DOHH2 (cell line): Measurements from ENCODE around the gene CENPW.

ENCODE experiments used
- H3F3A ChIP-seq: fragments of 200-600 bp; sonication (generic), shearing (Covaris generic); 2 replicates; pipeline ENCODE4 v1.6.0; 2016; ENCODE audit warnings: antibody characterized with exemption, mild to moderate bottlenecking; ENCODE audit not compliant: control insufficient read depth, insufficient read depth
- H3K27ac ChIP-seq: fragments of 200-600 bp; sonication (generic); 2 replicates; pipeline ENCODE4 v1.5.1; 2014; ENCODE audit warnings: low read depth, mild to moderate bottlenecking, low read length, moderate library complexity
- H3K27me3 ChIP-seq: fragments of 200-600 bp; sonication (generic); 2 replicates; pipeline ENCODE4 v1.6.1; 2014; ENCODE audit warnings: mild to moderate bottlenecking, low read length, mixed read lengths; ENCODE audit not compliant: control insufficient read depth
- H3K36me3 ChIP-seq: fragments of 200-600 bp; sonication (generic); 2 replicates; pipeline ENCODE4 v1.6.1; 2014; ENCODE audit warnings: mild to moderate bottlenecking, low read length, moderate library complexity, mixed read lengths; ENCODE audit not compliant: control insufficient read depth
- H3K4me1 ChIP-seq: fragments of 200-600 bp; sonication (generic); 2 replicates; pipeline ENCODE4 v1.6.1; 2014; ENCODE audit warnings: mild to moderate bottlenecking, low read length, mixed read lengths; ENCODE audit not compliant: control insufficient read depth
- H3K4me2 ChIP-seq: fragments of 200-600 bp; sonication (generic); 2 replicates; pipeline ENCODE4 v1.6.0; 2014; ENCODE audit warnings: mild to moderate bottlenecking, low read length, moderate library complexity
- H3K4me3 ChIP-seq: fragments of 200-600 bp; sonication (generic); 2 replicates; pipeline ENCODE4 v1.5.1; 2014; ENCODE audit warnings: mild to moderate bottlenecking, low read length, mixed read lengths
- H3K79me2 ChIP-seq: fragments of 200-600 bp; sonication (generic); 2 replicates; pipeline ENCODE4 v1.6.1; 2014; ENCODE audit warnings: mild to moderate bottlenecking, low read length, mixed read lengths; ENCODE audit not compliant: control insufficient read depth
- H3K9me2 ChIP-seq: fragments of 200-600 bp; sonication (generic); replicated peaks from 2 replicates; pipeline ENCODE4 v1.6.1; 2014; ENCODE audit warnings: mild to moderate bottlenecking, low read length, mixed read lengths; ENCODE audit not compliant: control insufficient read depth
- H3K9me3 ChIP-seq: fragments of 200-600 bp; sonication (generic); 2 replicates; pipeline ENCODE4 v1.6.1; 2014; ENCODE audit warnings: antibody characterized with exemption, low read length, mixed read lengths; ENCODE audit not compliant: control insufficient read depth, insufficient read depth
- H4K20me1 ChIP-seq: fragments of 200-600 bp; sonication (generic); 2 replicates; pipeline ENCODE4 v1.6.0; 2014; ENCODE audit warnings: low read depth, mild to moderate bottlenecking, antibody characterized with exemption, low read length, moderate library complexity; ENCODE audit not compliant: control insufficient read depth, insufficient read depth
- CTCF ChIP-seq: fragments of 200-600 bp; sonication (generic); IDR thresholded peaks from one replicate; pipeline ENCODE4 v1.5.1; 2014; ENCODE audit warnings: antibody characterized with exemption, mild to moderate bottlenecking, low read depth, low read length; ENCODE audit not compliant: poor library complexity, severe bottlenecking
- EZH2phosphoT487 ChIP-seq: fragments of 200-600 bp; sonication (generic); IDR thresholded peaks from 2 replicates; pipeline ENCODE4 v1.6.1; 2017; ENCODE audit warnings: borderline replicate concordance, mild to moderate bottlenecking, antibody characterized with exemption, low read length, moderate library complexity, mixed read lengths

The CENPW gene

GRCh38 chr6:126361832-126362440 lies 22.0 kb downstream of the CENPW start:
- peaks cover 12% of the 10 kb centered on the region; the same call in 1 of the 2 replicates for H3K4me1 ChIP-seq
- H3K36me3 ChIP-seq = no peaks in the 10 kb centered on the region
- H3K27ac ChIP-seq = no peak overlapping the region
- H3K4me2 ChIP-seq = no peak overlapping the region
- no peaks in the 10 kb centered on the region for H3F3A ChIP-seq
- no peaks in the 10 kb centered on the region for H3K27me3 ChIP-seq
- no peaks in the 10 kb centered on the region for H3K9me2 ChIP-seq
- no peaks in the 10 kb centered on the region for H4K20me1 ChIP-seq
- H3K9me3 ChIP-seq = peaks cover 4% of the 10 kb centered on the region; the same call in 1 of the 2 replicates
- H3K4me3 ChIP-seq = no peak overlapping the region
- no peak for TF ChIP-seq EZH2phosphoT487
- TF ChIP-seq CTCF = no peak
- H3K79me2 ChIP-seq = no peaks in the 10 kb centered on the region

- Histone ChIP-seq H3F3A (no peaks in the 10 kb centered on the region), H3K9me3 (no peaks in the 10 kb centered on the region), H3K79me2 (no peaks in the 10 kb centered on the region), H3K27ac (no peak overlapping the region), H3K4me1 (no peaks in the 10 kb centered on the region), H4K20me1 (no peaks in the 10 kb centered on the region), H3K36me3 (no peaks in the 10 kb centered on the region), H3K9me2 (no peaks in the 10 kb centered on the region), H3K27me3 (no peaks in the 10 kb centered on the region), H3K4me3 (no peak overlapping the region), H3K4me2 (no peak overlapping the region)
- no peak for TF ChIP-seq CTCF
- no peak for TF ChIP-seq EZH2phosphoT487
Measured at GRCh38 chr6:126367849-126368248, 27.9 kb downstream of the CENPW start.

GRCh38 chr6:126372626-126373025 lies 32.7 kb downstream of the CENPW start:
- H3K27ac ChIP-seq = no peak overlapping the region
- no peak overlapping the region for H3K4me2 ChIP-seq
- H3K79me2 ChIP-seq = no peaks in the 10 kb centered on the region
- no peaks in the 10 kb centered on the region for H3K27me3 ChIP-seq
- no peaks in the 10 kb centered on the region for H3K9me2 ChIP-seq
- no peaks in the 10 kb centered on the region for H3K4me1 ChIP-seq
- no peaks in the 10 kb centered on the region for H4K20me1 ChIP-seq
- H3K9me3 ChIP-seq = no peaks in the 10 kb centered on the region
- no peak overlapping the region for H3K4me3 ChIP-seq
- H3K36me3 ChIP-seq = no peaks in the 10 kb centered on the region
- H3F3A ChIP-seq = no peaks in the 10 kb centered on the region
- TF ChIP-seq CTCF (no peak), EZH2phosphoT487 (no peak)
